ENCODE measurements around the gene NSDHL.

DNA sequence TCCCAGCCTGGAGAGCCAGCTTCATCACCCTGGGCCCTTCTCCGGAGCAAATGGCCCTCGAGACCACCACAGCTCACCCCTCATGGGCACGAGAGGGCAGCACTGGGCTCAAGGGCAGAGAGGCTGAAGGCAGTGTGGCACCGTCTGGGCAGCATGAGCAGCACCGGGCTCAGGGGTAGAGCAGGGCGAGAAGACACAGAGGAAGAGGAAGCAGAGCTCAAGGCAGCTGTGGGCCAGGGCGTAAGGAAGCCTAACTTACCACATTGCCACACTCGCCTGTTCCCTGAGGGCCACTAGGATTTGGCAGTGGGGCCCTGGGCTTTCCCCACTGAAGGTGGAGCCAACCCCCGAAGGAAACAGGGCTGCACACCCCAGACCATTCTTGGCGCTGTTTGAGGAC lies 82.5 kb downstream of the NSDHL start:
- TF ChIP-seq, protein P1, sequence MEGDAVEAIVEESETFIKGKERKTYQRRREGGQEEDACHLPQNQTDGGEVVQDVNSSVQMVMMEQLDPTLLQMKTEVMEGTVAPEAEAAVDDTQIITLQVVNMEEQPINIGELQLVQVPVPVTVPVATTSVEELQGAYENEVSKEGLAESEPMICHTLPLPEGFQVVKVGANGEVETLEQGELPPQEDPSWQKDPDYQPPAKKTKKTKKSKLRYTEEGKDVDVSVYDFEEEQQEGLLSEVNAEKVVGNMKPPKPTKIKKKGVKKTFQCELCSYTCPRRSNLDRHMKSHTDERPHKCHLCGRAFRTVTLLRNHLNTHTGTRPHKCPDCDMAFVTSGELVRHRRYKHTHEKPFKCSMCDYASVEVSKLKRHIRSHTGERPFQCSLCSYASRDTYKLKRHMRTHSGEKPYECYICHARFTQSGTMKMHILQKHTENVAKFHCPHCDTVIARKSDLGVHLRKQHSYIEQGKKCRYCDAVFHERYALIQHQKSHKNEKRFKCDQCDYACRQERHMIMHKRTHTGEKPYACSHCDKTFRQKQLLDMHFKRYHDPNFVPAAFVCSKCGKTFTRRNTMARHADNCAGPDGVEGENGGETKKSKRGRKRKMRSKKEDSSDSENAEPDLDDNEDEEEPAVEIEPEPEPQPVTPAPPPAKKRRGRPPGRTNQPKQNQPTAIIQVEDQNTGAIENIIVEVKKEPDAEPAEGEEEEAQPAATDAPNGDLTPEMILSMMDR (IDR thresholded peaks at IDR 0.05), result no peak
- TF ChIP-seq POLR2AphosphoS5 (IDR thresholded peaks at IDR 0.05), result no peak
- TF ChIP-seq POLR2A (IDR thresholded peaks at IDR 0.05), result no peak

Measured in transverse colon (tissue), 4 donors.